GM19099 (cell line): ENCODE data around the gene CALML3.

ENCODE experiments used
- POLR2A ChIP-seq: IDR thresholded peaks from 3 replicates; pipeline ENCODE4 v1.6.1; 2011; ENCODE audit warnings: low read depth; ENCODE audit not compliant: insufficient read length; ENCODE audit errors: extremely low read depth

CALML3 gene

DNA sequence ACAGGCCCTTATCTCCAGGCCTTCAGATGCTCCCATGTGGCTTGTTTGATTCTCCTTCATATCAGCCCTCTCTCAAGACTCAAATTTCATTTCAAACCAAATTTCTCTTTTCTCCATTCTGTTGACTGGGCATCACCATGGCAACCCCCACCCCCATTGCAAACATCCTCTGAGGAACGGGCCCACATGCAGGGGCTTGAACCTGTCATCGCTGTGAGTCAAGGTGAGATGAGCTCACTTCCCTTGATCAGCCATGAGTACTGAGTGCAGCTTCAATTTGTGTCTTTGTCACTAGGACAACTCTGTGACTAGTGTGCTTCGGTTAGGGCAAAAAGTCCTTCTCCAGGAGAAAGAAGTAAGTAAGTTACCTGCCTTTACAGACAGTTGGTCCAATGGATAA, 41.9 kb downstream of the CALML3 start:
- no peak for TF ChIP-seq POLR2A

DNA sequence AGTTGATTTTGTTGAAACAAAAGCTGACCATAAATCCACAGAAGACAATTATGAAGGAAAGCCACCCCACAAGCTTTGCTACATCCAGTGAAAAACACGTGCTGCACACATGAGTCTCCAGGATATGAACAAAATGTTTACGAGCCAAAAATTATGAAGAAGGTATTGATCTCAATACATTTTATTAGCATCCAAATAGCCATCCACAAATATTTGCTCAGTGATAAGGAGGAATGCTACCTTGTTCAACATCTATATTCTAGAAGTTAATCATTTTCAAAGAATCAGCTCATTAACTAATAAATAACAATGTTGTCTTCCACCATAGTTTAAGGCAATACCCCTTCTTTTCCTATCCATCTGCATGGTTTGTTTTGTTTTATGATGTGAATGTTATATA, 42.7 kb downstream of the CALML3 start:
- TF ChIP-seq POLR2A: no peak

DNA sequence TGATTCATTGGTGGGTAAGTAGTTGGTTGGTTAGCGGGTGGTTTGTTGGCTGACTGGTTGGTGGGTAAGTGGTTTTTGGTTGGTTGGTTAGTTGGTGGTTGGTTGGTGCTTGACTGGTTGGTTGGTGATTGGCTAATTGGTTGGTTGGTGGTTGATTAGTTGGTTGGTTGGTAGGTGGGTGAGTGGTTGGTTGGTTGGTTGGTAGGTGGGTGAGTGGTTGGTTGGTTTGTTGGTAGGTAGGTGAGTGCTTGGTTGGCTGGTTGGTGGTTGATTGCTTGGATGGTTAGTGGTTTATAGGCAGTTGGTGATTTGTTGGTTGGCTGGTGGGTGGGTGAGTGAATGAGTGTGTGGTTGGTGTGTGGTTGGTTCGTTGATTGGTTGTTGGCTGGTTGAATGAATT, 44.2 kb downstream of the CALML3 start:
- TF ChIP-seq POLR2A: no peak

DNA sequence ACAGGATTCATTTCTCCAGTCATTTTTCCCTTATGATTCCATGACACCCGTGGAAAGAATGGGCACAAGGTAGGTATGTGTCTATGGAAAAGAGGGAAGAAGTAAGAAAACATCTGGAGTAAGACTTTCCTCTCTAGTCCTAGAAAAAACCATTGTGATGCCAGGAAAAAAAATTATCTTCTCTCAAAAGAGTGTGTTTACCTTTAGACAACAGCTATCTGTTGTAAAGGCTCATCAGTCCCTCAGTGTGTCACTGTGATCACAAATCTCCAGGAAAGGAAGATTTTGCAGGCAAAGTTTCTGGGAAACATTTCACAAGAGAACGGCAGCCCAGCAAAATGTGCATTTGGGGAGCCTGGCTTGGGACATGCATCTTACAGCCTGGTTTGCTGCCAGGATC, 44.8 kb downstream of the CALML3 start:
- no peak for TF ChIP-seq POLR2A

DNA sequence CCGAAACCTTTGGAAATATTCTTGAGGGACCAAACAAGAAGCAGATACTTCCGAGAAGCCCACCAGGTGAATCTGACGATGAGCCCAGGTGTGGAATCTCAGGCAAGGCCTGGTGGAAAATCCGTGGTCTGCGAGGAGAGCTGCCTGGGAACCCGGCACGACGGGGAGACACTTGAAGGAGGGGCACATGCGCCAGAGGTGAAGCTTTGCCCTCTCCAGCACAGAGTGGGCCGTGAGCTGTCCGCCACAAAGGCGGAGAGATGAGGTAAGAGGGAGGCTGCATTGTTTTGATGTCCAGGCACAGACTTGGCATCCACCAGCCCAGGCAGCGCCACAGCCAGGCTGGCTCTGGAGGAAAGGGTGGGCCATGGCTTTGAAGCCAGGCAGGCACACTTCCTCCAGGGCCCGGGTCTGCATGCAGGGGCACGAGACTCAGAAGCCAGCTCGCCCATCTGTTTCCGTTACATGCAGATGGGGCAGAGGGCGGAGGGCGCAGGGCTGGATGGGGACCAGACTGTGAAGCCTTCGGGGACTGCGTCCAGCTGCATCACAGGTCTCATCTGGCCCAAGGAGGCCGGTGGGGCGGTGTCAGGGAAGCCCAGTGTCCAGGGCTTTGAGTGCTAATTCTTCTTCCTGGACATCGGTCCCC, 45.4 kb downstream of the CALML3 start:
- no peak for TF ChIP-seq POLR2A

DNA sequence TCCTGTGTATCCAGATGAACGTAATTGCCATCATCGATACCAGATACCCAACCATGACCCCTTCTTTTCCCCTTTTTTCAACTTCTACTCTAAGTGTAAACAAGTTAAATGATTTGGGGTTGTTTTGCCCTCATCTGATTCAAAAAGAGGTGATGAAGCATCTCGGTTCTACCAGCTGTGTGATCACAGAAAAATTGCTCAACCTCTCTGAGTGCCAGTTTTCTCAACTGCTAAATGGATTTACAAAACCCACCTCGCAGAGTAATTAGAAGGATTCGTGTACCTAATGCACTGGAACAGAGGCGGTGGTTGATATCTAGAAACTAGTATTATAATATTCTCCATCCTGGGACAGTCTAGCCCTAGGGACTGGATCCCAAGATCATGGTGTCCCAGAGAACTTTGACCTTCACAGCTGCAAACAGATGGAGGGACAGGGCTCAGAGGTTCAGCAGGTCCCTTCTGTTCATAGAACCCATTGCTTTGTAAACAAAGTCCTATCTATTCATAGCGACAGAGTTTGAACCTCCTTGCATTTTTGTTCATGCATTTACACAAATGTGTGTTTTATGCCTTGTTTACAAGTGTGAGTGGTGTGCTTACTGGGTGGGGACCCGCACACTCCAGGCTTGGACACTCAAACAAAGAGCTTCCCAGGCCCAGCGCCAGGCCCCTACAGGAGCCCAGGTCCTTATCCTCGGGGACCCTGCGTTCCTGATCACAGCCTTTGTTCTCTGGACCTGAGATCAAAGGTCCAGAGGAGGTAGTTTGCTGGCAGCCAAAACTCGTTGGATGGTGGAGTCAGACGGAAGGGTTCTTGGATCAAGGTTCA, 46.4 kb downstream of the CALML3 start:
- no peak for TF ChIP-seq POLR2A

DNA sequence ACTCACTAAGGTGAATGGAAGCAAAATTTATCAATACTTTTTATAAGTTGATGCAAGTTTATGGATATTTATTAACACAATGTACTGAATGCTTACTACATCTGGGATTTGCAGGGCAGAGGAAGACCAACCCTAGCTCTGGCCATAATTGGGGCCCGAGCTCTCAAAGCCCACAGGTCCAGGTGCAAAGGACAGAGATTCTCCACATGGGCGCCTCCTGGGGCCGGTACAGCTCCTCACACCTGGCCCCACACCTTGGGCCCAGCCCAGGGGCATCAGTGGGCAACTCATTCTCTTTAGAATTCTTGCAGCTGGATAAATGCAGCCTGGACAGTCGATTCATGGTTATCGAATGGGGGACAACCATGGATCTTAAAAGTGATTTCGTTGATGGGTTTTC, 47.1 kb downstream of the CALML3 start:
- no peak for TF ChIP-seq POLR2A

DNA sequence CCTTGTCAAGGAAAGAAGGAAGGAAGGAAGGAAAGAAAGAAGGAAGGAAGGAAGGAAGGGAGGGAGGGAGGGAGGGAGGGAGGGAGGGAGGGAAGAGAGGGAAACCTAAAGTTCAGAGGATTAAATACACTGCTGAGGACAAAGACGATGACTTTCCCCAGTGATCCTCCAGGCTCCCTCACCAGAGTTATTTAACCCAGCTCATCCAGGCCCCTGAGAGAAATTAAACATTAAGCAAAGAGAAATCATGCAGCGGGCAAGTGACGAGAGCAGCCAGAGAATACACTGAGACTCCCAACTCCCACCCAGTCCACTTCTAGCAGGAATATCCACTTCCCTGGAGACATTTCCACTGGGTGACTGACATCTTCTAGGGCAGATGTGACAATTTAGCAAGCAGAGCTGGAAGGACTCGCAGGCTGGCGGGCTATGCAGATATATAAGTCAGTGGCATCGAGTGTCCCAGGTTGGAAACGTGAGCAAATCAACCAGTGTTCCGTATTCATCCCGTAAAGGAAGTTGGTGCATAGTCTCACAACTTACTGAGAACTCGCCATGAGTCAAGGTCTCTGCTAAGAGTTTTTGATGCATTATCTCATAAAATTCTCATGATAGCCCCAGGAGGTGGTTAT, 48.7 kb downstream of the CALML3 start:
- no peak for TF ChIP-seq POLR2A

DNA sequence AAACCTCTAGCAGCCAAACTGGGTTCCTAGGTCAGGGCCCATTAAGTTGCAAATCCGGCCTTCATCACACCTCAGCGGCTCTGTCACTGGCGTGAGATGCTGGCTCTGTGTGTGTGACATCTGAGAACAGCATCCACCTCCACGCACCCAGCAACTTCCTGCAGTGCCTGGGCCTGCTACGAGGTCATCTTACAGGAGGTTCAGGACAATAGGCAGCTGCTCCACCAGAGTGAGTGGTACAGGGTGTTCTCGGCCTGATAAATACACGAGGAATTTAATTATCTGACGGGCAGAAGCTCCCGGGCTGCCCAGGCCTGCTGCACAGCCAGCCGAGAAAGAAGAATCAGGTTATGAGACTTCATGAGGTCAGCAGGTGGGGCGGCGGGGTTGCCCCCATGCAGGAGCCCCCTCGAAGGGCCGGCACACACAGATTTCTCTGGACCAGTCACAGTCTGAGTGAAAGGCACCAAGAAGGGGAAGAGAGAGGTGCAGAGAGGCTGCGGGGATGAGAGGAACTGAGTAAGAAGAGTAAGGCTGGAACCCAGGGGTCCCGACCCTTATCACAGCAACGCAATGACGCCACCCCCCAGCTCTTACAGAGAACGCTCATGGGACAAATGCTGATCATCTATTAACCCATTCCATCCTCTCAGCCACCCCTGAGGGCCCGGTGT, 49.3 kb downstream of the CALML3 start:
- TF ChIP-seq POLR2A: no peak

DNA sequence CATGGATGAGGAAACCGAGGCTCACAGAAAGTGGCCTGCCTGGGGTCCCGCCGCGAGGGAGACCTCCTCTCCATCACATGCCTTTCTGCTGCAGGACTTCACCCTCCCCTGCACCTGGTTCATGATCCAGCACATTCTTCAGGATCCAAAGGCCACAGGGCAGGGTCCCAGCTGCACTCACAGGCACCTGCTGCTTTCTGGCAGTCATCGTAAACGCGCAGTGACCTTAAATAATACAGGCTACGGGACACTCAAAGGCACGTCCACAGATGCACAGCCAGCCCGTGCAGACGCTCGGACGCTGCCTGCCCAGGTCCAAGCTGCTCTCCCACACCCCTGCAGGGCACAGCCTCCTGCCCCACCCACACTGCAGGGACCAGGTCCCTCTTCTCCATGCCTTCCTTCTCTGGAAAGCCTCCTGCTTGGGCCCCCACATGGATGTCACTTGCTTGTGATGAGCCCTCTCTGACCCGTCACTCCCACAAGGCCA, 49.9 kb downstream of the CALML3 start:
- no peak for TF ChIP-seq POLR2A

DNA sequence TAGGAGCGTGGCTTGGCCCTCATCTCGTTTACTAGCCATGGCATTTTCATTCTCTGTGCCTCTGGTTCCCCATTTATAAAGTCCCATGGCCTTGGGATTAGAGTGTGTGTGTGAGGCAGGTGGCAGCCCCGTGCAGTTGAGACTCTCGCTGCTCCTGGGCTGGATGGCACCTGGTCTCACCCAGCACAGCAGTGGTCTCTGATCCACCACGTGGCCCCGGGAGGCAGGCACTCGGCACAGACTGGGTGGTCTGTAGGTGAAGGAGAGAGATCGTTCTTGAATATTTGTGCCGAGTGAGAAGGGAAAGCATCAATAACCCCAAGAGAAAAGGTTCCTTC, 50.4 kb downstream of the CALML3 start:
- TF ChIP-seq POLR2A: no peak

DNA sequence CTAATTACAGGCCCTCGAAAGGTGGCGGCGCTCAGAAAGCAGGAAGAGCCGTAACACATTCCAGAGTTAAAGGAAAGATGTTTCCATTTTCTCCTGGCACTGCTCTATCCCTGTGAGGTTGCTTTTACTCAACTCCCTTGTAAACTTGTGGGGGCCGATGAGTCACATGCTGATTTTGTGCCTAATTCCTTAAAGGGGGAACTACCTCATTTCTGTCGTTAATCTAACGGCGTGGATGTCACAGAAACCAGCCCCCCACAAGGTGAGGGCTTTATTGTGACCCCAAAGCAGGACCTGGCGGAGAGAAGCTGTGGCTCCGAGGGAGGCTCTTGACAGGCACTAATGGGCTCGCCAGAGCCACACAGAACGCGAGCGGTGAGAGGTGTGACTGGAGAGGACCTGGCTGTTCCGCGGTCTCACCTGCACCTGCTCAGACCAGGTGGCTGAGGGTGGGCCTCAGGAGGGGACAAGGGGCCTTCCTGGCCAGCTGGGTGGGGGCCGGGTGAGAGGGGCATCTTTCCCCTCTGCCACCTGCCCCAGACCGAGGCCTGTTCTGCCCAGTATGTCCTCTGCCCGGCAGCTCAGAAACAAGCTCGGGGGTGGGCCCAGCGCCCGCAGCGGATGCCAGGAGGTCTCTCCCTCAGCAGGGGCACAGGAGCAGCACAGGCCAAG, 50.9 kb downstream of the CALML3 start:
- TF ChIP-seq POLR2A: no peak

DNA sequence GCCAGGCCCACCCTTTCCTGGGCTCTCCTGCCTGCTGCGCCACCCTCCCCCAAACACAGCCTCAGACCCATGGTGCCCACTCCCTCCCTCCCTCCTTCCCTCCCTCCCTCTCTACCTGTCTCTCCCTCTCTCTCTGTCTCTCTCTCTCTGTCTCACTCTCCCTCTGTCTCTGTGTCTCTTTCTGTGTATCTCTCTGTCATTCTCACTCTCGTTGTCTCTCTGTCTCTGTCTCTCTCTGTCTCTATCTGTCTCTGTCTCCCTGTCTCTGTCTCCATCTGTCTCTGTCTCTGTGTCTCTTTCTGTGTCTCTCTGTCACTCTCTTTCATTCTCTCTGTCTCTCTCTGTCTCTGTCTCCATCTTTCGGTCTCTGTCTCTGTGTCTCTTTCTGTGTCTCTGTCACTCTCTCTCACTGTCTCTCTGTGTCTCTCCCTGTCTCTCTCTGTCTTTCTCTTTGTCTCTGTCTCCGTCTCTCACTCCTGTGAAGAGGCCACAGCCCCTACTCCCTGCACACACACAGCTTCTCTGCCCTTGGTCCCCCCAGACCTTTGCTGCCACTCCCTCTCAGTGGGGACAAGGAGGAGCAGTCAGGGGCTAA, 51.5 kb downstream of the CALML3 start:
- TF ChIP-seq POLR2A: no peak
